H1 (cell line): Measurements from ENCODE around the gene ELMOD2. TPM values are rescaled to one million over a fixed set of nuclear protein-coding genes. Genes with fewer than 3 reads are reported as not detected.

Experiments
- CTCF ChIA-PET: fragments of 300-600 bp; sonication (Branson Sonifier 250); formaldehyde crosslinking; loops from one replicate; lab custom pipeline; 2021; ENCODE audit not compliant: partially characterized antibody; lab: Charles Lee
- POLR2A ChIA-PET: fragments of 300-600 bp; sonication (Branson Sonifier 250); formaldehyde crosslinking; loops from one replicate; lab custom pipeline; 2021; ENCODE audit warnings: inconsistent platforms; ENCODE audit not compliant: partially characterized antibody; lab: Charles Lee
- DNase-seq, 2 experiments: peaks; one replicate each; pipeline versions ENCODE4 v3.0.0 to v3.0.0-alpha.2; 2010 to 2022; ENCODE audit warnings: low spot score in 2 of 2, low read depth in 1 of 2, mixed read lengths in 1 of 2
- FAIRE-seq: peaks from 2 replicates; lab custom pipeline; 2011; peaks lifted over from hg19 to GRCh38; lab: Jason Lieb, UNC
- H2AFZ ChIP-seq: 2 replicates; pipeline ENCODE4 v1.8.1; 2012; ENCODE audit warnings: low read length, inconsistent platforms
- H2AK5ac ChIP-seq: 2 replicates; pipeline ENCODE4 v1.6.1; 2013; ENCODE audit warnings: low read depth, low read length
- H2BK120ac ChIP-seq: replicated peaks from 2 replicates; pipeline ENCODE3; 2013; ENCODE audit warnings: low read depth, low read length, inconsistent platforms
- H2BK12ac ChIP-seq: 2 replicates; pipeline ENCODE4 v1.6.1; 2013; ENCODE audit warnings: low read depth, low read length
- H2BK15ac ChIP-seq: 2 replicates; pipeline ENCODE4 v1.6.1; 2013; ENCODE audit warnings: low read length
- H2BK20ac ChIP-seq: 2 replicates; pipeline ENCODE4 v1.6.1; 2013; ENCODE audit warnings: low read length
- H2BK5ac ChIP-seq: 2 replicates; pipeline ENCODE4 v1.6.1; 2013; ENCODE audit warnings: low read depth, low read length
- H3K14ac ChIP-seq: 2 replicates; pipeline ENCODE4 v1.6.1; 2013; ENCODE audit warnings: inconsistent platforms; ENCODE audit not compliant: insufficient read length
- H3K18ac ChIP-seq: 2 replicates; pipeline ENCODE4 v1.6.1; 2013; ENCODE audit warnings: low read length; ENCODE audit errors: extremely low read depth
- H3K23ac ChIP-seq: 2 replicates; pipeline ENCODE4 v1.6.1; 2013; ENCODE audit warnings: inconsistent platforms; ENCODE audit not compliant: insufficient read length
- H3K23me2 ChIP-seq: 2 replicates; pipeline ENCODE4 v1.6.1; 2013; ENCODE audit warnings: low read depth, low read length
- H3K27ac ChIP-seq: 2 replicates; pipeline ENCODE4 v1.6.1; 2011; ENCODE audit warnings: low read depth, low read length, inconsistent platforms
- H3K27me3 ChIP-seq, 4 experiments: replicated peaks in 1 of 4; 1 replicate in 1 of 4; 2 replicates in 3 of 4; pipeline versions ENCODE4 v1.6.1 to v1.8.1; 2011 to 2013; ENCODE audit warnings: low read length in 3 of 4, mild to moderate bottlenecking in 3 of 4, inconsistent platforms in 2 of 4, mixed read lengths in 2 of 4, moderate library complexity in 1 of 4; ENCODE audit not compliant: control insufficient read depth in 3 of 4, insufficient read depth in 3 of 4; ENCODE audit errors: extremely low read depth in 1 of 4
- H3K36me3 ChIP-seq, 4 experiments: 2 replicates each; pipeline versions ENCODE4 v1.6.1 to v1.8.1; 2011 to 2013; ENCODE audit warnings: mild to moderate bottlenecking in 4 of 4, low read length in 3 of 4, moderate library complexity in 2 of 4, control low read depth in 1 of 4, inconsistent platforms in 1 of 4; ENCODE audit not compliant: insufficient read depth in 4 of 4, control insufficient read depth in 2 of 4
- H3K4ac ChIP-seq: replicated peaks from 2 replicates; pipeline ENCODE3; 2013; ENCODE audit warnings: low read length, low read depth, mixed read lengths, inconsistent platforms; ENCODE audit not compliant: insufficient read length
- H3K4me1 ChIP-seq, 4 experiments: replicated peaks in 1 of 4; 1 replicate in 1 of 4; 2 replicates in 3 of 4; pipeline versions ENCODE4 v1.6.1 to v1.8.1; 2011 to 2013; ENCODE audit warnings: low read length in 3 of 4, inconsistent platforms in 2 of 4, mixed read lengths in 1 of 4; ENCODE audit not compliant: insufficient read depth in 4 of 4, control insufficient read depth in 3 of 4
- H3K4me2 ChIP-seq, 2 experiments: 2 replicates each; pipeline versions ENCODE4 v1.6.1 to v1.8.1; 2011 to 2013; ENCODE audit warnings: low read depth in 2 of 2, low read length in 2 of 2, control low read depth in 1 of 2, inconsistent platforms in 1 of 2, mild to moderate bottlenecking in 1 of 2; ENCODE audit not compliant: insufficient read depth in 1 of 2
- H3K4me3 ChIP-seq, 4 experiments: fragments of 200-600, 300-600 bp in 1 of 4; sonication (generic), shearing (Covaris generic), sonication (Bioruptor Twin) in 1 of 4; 2 replicates each; pipeline versions ENCODE4 v1.5.1 to v1.8.1; 2011 to 2016; ENCODE audit warnings: low read length in 4 of 4, low read depth in 3 of 4, control low read depth in 2 of 4, inconsistent platforms in 2 of 4, mild to moderate bottlenecking in 2 of 4, mixed read lengths in 1 of 4, moderate library complexity in 1 of 4; ENCODE audit not compliant: insufficient read depth in 2 of 4; ENCODE audit errors: extremely low read depth in 1 of 4
- H3K56ac ChIP-seq: replicated peaks from 2 replicates; pipeline ENCODE3; 2013; ENCODE audit warnings: low read depth, mild to moderate bottlenecking, mixed read lengths, low read length, inconsistent platforms; ENCODE audit not compliant: insufficient read length
- H3K79me1 ChIP-seq: 2 replicates; pipeline ENCODE4 v1.6.1; 2013; ENCODE audit warnings: low read depth, low read length, control low read depth
- H3K79me2 ChIP-seq, 2 experiments: 2 replicates each; pipeline versions ENCODE4 v1.6.1 to v1.8.1; 2012 to 2013; ENCODE audit warnings: low read length in 2 of 2, mild to moderate bottlenecking in 2 of 2, inconsistent platforms in 1 of 2; ENCODE audit not compliant: insufficient read depth in 2 of 2, control insufficient read depth in 1 of 2
- H3K9ac ChIP-seq, 4 experiments: replicated peaks in 1 of 4; 1 replicate in 1 of 4; 2 replicates in 3 of 4; pipeline versions ENCODE4 v1.6.1 to v1.8.1; 2011 to 2013; ENCODE audit warnings: low read depth in 3 of 4, low read length in 3 of 4, control low read depth in 2 of 4, mild to moderate bottlenecking in 2 of 4, moderate library complexity in 2 of 4, inconsistent platforms in 1 of 4; ENCODE audit errors: extremely low read depth in 1 of 4
- H3K9me3 ChIP-seq, 2 experiments: 2 replicates each; pipeline versions ENCODE4 v1.6.1 to v1.8.1; 2012 to 2013; ENCODE audit warnings: mild to moderate bottlenecking in 2 of 2, moderate library complexity in 2 of 2, control low read depth in 1 of 2, inconsistent platforms in 1 of 2, low read depth in 1 of 2, low read length in 1 of 2, mixed read lengths in 1 of 2; ENCODE audit not compliant: insufficient read depth in 2 of 2
- H4K20me1 ChIP-seq, 2 experiments: replicated peaks in 1 of 2; 2 replicates each; pipeline versions ENCODE3 to v1.8.1; 2011 to 2013; ENCODE audit warnings: inconsistent platforms in 2 of 2, low read length in 2 of 2, mild to moderate bottlenecking in 1 of 2; ENCODE audit not compliant: insufficient read depth in 2 of 2, control insufficient read depth in 1 of 2
- H4K5ac ChIP-seq: 2 replicates; pipeline ENCODE4 v1.6.1; 2013; ENCODE audit warnings: low read length, low read depth, mixed read lengths, inconsistent platforms; ENCODE audit not compliant: insufficient read length
- H4K8ac ChIP-seq: 2 replicates; pipeline ENCODE4 v1.8.0; 2013; ENCODE audit warnings: mild to moderate bottlenecking, moderate library complexity, low read length, inconsistent platforms; ENCODE audit not compliant: insufficient read depth; ENCODE audit errors: extremely low read depth
- H4K91ac ChIP-seq: replicated peaks from 2 replicates; pipeline ENCODE3; 2013; ENCODE audit warnings: low read length, mixed read lengths, inconsistent platforms; ENCODE audit not compliant: insufficient read length
- ASH2L ChIP-seq: fragments of 200-600, 300-600 bp; sonication (generic); IDR thresholded peaks from one replicate; pipeline ENCODE4 v1.7.1; 2017; ENCODE audit warnings: low read length
- BCL11A ChIP-seq, 2 experiments: IDR thresholded peaks; one replicate each; pipeline ENCODE4 v1.6.1; 2011; ENCODE audit warnings: low read depth in 2 of 2, low read length in 2 of 2, mild to moderate bottlenecking in 2 of 2
- CEBPB ChIP-seq: IDR thresholded peaks from 2 replicates; pipeline ENCODE4 v1.6.1; 2012; ENCODE audit warnings: low read depth, low read length
- EP300 ChIP-seq, 2 experiments: IDR thresholded peaks; 1 replicate in 1 of 2; 2 replicates in 1 of 2; pipeline ENCODE4 v1.6.1; 2011 to 2012; ENCODE audit warnings: low read depth in 2 of 2, low read length in 2 of 2, mild to moderate bottlenecking in 2 of 2, borderline replicate concordance in 1 of 2, inconsistent platforms in 1 of 2, moderate library complexity in 1 of 2
- GTF2F1 ChIP-seq: IDR thresholded peaks from 2 replicates; pipeline ENCODE4 v1.6.1; 2012; ENCODE audit warnings: low read depth, low read length, improper control_type of control experiment, borderline replicate concordance
- KDM5A ChIP-seq: fragments of 200-600 bp; IDR thresholded peaks from 2 replicates; pipeline ENCODE4 v1.7.1; 2012; ENCODE audit warnings: mild to moderate bottlenecking, low read length, inconsistent platforms, mixed read lengths
- SP4 ChIP-seq: IDR thresholded peaks from 2 replicates; pipeline ENCODE4 v1.6.1; 2012; ENCODE audit warnings: low read length, inconsistent platforms
- TAF1 ChIP-seq: IDR thresholded peaks from 2 replicates; pipeline ENCODE4 v1.6.1; 2011; ENCODE audit warnings: mild to moderate bottlenecking, low read depth, low read length
- WGBS, 2 experiments: shearing (Covaris generic) in 1 of 2; methylation state at CpG; one replicate each; pipeline versions ENCODE4 v1.1.6 to v1.1.7; 2013 to 2015; ENCODE audit warnings: low lambda C conversion rate in 2 of 2, mixed read lengths in 2 of 2, inconsistent platforms in 1 of 2, low coverage in 1 of 2, missing lambda C conversion rate in 1 of 2; ENCODE audit not compliant: insufficient replicate concordance in 2 of 2, insufficient coverage in 1 of 2, insufficient read length in 1 of 2; ENCODE audit errors: extremely low coverage in 1 of 2, missing lambda C conversion rate in 1 of 2; 5-methylcytosine and 5-hydroxymethylcytosine counted together
- long read RNA-seq, 2 experiments: library from RNA in 1 of 2; library from capped mRNA in 1 of 2; stranded (forward); transcript quantifications; one replicate each; pipeline ENCODE4 v2.0.0, GENCODE V29; 2021; ENCODE audit warnings: inconsistent platforms in 1 of 2
- polyA minus RNA-seq, 3 experiments: library from RNA; depleted of rRNA, polyadenylated mRNA; stranded (reverse); fragments of >200 nt; gene quantifications; 1 replicate in 2 of 3; 2 replicates in 1 of 3; pipeline ENCODE4 v1.2.3, GENCODE V29; 2011
- polyA plus RNA-seq, 7 experiments: library from polyadenylated mRNA; depleted of rRNA in 3 of 7; stranded (reverse) in 5 of 7; unstranded in 2 of 7; fragments of >200 nt in 5 of 7; fragments of 200-250 nt in 2 of 7; gene quantifications; 1 replicate in 5 of 7; 2 replicates in 1 of 7; 4 replicates in 1 of 7; pipeline versions ENCODE4 v1.2.1 to v1.2.3, GENCODE V29; 2011 to 2013; ENCODE audit warnings: missing spikeins in 2 of 7, mixed read lengths in 2 of 7
- total RNA-seq: library from RNA; stranded (reverse); fragmentation: NEBNext Ultra II Directional; extraction: Animal tissue kit (Norgen Biotek cat#: 25700); gene quantifications from 2 replicates; pipeline ENCODE4 v1.2.1, GENCODE V29; 2021

ELMOD2 gene
- total RNA-seq (26.2 and 27.9 TPM in 2 replicates), polyA plus RNA-seq (2011; rRNA removed) (3.4 and 6.6 TPM in 2 replicates), polyA minus RNA-seq (2011; rRNA and poly(A)+ RNA removed) (7.6 and 11.8 TPM in 2 replicates)
- polyA plus RNA-seq (2011; cell fraction: cytosol; rRNA removed), result 7.1 TPM
- 3.3 TPM for polyA plus RNA-seq (2011; cell fraction: nucleus; rRNA removed)
- 7.0 to 14.4 TPM (median 7.9 TPM) in 4 replicates for polyA plus RNA-seq (2012, experiment 1 of 2)
- 0.79 TPM for polyA plus RNA-seq (2012, experiment 2 of 2)
- polyA plus RNA-seq (2013, experiment 1 of 2), result 25.3 TPM
- 27.0 TPM for polyA plus RNA-seq (2013, experiment 2 of 2)
- 16.8 TPM for polyA minus RNA-seq (2011; cell fraction: cytosol; rRNA and poly(A)+ RNA removed)
- 27.3 TPM for polyA minus RNA-seq (2011; cell fraction: nucleus; rRNA and poly(A)+ RNA removed)
- long read RNA-seq, experiment 1, full-length matches to known transcripts, result 4 of 24 reads
- long read RNA-seq, experiment 1, partial matches to known transcripts, result 4 of 24 reads
- long read RNA-seq, experiment 1, other reads (novel, unspliced or antisense), result 16 of 24 reads
- long read RNA-seq, experiment 2, full-length matches to known transcripts, result 19 of 22 reads
- long read RNA-seq, experiment 2, partial matches to known transcripts, result 0 of 22 reads
- long read RNA-seq, experiment 2, other reads (novel, unspliced or antisense), result 3 of 22 reads

- H3K79me1 ChIP-seq, result no peaks in the 10 kb centered on the region; the same call in 1 of the 2 replicates
- CTCF ChIA-PET, result interaction anchor here (0.6 to 1.7 kb wide), 17 partner anchors 12 to 326 kb away, joined by 3 to 5 read pairs (median 3); partner anchors contain the start of genes CLGN, MGAT4D, SCOC and UCP1
- TF ChIP-seq EP300 (IDR thresholded peaks at IDR 0.05; ENCODE audit: borderline replicate concordance in 1 of 2, low read depth in 2 of 2, low read length in 2 of 2), result no peak
- TF ChIP-seq SP4, result 0 out of 2 replicates have a peak, but pooled peaks have one; percentile 29
- TF ChIP-seq TAF1, result peak; percentile 82
- TF ChIP-seq GTF2F1, result no peak
- peak; percentile 96 for TF ChIP-seq ASH2L
- no peak for TF ChIP-seq KDM5A
- TF ChIP-seq BCL11A (IDR thresholded peaks at IDR 0.05; ENCODE audit: low read depth in 2 of 2, low read length in 2 of 2), result no peak
- no peak for TF ChIP-seq CEBPB
These were observed at the start of gene ELMOD2 for GRCh38 chr4:140523857-140524742. Gene ELMOD2 (plus strand): TSS chr4:140524168. CDS start chr4:140525429, 1,261 bp downstream.

More at GRCh38 chr4:140523857-140524742, at the start of gene ELMOD2:
- Histone ChIP-seq H4K91ac (no peak within 1 kb of the TSS), H3K9me3 (no peaks in the 10 kb centered on the region), H2BK5ac (peak within 1 kb of the TSS; percentile 26), H3K4me2 (peak within 1 kb of the TSS; percentile 81 to 84), H3K4ac (no peak within 1 kb of the TSS), H3K18ac (peak within 1 kb of the TSS; percentile 51; the same call in 1 of the 2 replicates), H3K27me3 (peaks cover 0 to 2% (median 0%) of the 10 kb centered on the region in 4 experiments; a peak in 3 of 7 replicates), H3K79me2 (peaks cover 0 to 14% of the 10 kb centered on the region in 2 experiments; a peak in 2 of 4 replicates), H3K23ac (no peak within 1 kb of the TSS), H4K8ac (peak within 1 kb of the TSS; percentile 97), H2BK20ac (no peak within 1 kb of the TSS), H3K23me2 (no peaks in the 10 kb centered on the region), H2BK15ac (no peak within 1 kb of the TSS), H3K56ac (no peak within 1 kb of the TSS), H2BK12ac (no peak within 1 kb of the TSS), H2AFZ (peak within 1 kb of the TSS; percentile 98), H3K9ac (peak within 1 kb of the TSS; percentile 52 to 77 (median 68)), H3K14ac (no peak within 1 kb of the TSS), H4K20me1 (no peaks in the 10 kb centered on the region), H4K5ac (peak within 1 kb of the TSS; percentile 37), H3K4me1 (no peaks in the 10 kb centered on the region; a peak in 1 of 7 replicates), H3K4me3 (peak within 1 kb of the TSS; percentile 60 to 81 (median 77)), H3K27ac (peak within 1 kb of the TSS; percentile 73; the same call in 1 of the 2 replicates), H2AK5ac (no peak within 1 kb of the TSS), H3K36me3 (peaks cover 0 to 17% (median 5%) of the 10 kb centered on the region in 4 experiments; a peak in 3 of 8 replicates), H2BK120ac (no peak within 1 kb of the TSS)
- FAIRE-seq (peak; percentile 58), DNase-seq (peak; percentile 95 to 96)
- POLR2A ChIA-PET, result interaction anchor here (0.6 to 1.6 kb wide), 11 partner anchors 11 to 449 kb away, joined by 3 to 7 read pairs (median 3); partner anchors contain the start of gene SCOC
- 1% methylated on average over 61 of the region's 77 CpGs; no CpG with 5 or more reads in 1 of the 2 experiments for WGBS, 2 experiments
